GM18526 (cell line): ENCODE measurements around the gene GALNT18.

ENCODE experiments used
- POLR2A ChIP-seq: IDR thresholded peaks from 3 replicates; pipeline ENCODE4 v1.6.1; 2011; ENCODE audit not compliant: insufficient read length; ENCODE audit errors: extremely low read depth

The GALNT18 gene

DNA sequence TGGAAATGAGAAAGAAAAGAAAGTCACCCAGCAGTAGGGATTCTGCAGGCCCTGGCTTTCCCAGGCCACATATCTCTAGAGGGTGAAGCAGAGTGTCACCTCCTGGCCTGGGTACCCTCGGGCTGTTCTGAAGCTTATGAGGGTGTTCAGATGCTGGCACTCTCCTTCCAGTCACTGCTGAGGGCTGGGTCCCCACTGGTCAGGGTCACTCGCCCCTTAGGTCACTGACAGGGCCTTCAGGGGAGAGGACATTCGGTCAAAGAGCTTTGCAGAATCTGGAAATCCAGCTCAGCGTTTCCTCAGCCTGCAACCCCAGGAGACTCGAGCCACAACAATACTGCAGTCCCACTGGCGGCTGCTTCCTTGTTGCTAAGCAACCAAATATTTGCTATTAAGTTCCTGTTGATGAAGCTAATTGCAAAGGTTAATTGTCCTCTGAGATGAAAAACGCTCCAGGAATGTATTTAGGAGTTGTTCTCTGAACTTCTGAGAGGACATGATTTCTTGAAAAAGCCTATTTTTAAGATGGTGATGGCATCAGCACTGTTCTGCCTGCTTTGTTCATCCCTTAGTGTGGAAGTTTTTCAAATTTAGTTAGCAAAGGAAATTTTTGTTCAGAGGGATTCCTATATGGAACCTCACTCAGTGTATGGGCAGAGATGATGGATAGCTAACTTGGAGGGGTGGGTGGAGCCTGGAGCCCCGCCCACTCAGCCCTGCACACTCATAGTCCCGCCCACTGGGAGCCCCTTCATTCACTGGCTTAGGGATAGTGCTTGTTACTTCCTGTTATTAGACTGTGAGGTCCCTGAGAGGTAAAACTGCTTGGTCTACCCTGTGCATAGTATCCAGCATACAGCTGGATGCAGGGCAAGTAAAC, 378.0 kb downstream of the GALNT18 start:
- TF ChIP-seq POLR2A = no peak

DNA sequence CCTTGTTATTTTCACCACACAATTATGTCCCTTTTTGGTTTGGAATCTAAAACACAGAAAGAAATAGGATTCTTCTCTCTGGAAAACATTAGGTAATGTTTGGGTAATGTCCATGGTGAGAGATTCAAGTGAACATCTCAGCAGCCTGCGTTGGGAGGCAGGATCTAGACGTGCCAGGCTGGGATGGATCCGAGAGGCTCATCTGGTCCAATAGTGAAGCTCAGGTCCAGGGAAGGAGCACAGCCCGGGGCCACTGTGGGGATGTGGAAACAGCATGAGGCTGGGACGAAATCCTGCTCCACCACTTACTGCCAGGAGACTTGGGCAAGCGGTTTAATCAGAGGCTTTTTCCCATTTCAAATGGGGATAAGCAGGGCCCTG, 378.6 kb downstream of the GALNT18 start:
- TF ChIP-seq POLR2A = no peak

DNA sequence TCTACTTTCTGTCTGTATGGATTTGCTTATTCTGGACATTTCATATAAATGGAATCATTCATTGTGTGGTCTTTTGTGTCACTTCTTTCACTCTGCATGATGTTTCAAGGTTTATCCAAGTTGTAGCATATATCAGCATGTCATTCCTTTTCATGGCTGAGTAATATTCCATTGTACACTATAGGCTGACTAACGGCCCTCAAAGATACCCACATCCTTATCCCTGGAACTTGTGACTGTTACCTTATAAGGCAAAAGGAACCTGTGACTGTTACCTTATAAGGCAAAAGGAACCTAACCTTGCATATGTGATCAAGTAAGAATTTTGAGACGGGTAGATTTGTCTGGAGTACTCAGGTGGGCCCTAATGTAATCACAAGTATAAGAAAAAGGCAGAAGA, 380.5 kb downstream of the GALNT18 start:
- TF ChIP-seq POLR2A = no peak

DNA sequence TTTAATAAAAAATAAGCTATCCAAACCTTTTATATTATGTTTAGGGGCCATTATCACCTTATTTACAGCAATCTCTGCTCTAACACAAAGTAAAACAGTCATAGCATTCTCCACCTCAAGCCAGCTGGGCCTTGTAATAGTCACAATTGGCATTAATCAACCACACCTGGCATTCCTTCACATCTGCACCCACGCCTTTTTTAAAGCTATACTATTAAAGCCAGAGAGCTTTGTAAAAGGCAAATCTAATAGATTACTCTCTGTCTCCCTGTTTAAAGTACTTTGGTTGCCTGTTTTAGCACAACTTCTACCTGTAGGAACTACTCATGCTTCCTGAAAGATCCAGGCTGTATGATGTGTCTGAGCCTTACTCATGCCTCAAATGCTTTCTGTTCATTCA, 381.8 kb downstream of the GALNT18 start:
- no peak for TF ChIP-seq POLR2A

DNA sequence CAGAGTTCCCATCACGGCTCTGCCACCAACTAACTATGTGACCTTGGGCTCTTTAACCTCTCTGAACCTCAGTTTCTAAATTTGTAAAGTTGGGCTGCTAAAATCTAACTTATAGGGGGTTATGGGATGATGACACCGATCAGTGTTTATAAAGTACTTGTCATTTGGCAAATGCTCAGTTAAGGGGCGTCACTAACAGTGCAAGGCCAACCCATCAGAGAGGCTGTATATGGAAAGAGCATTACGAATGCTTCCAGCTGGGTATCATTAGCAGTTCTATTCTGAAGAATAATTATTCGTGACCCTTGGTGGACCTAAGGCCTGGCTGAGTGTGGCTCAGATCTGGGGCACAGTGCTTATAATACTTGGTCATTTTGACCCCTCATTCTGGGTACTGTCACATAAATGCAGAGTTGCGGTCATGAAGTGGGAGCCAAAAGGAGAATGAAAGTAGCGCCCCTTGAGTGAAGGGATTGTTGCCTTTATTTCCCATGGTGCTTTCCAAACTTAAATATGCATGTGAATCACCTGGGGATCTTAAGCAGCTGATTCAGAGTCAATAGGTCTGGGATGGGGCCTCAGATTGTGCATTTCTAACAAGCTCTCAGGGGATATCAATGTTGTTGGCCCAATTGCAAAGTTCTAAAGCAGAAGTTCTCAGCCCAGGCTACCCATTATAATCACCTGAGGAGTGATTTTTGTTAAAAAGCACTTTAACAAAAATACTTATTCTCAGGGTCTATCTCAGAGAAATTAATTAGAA, 384.6 kb downstream of the GALNT18 start:
- no peak for TF ChIP-seq POLR2A

DNA sequence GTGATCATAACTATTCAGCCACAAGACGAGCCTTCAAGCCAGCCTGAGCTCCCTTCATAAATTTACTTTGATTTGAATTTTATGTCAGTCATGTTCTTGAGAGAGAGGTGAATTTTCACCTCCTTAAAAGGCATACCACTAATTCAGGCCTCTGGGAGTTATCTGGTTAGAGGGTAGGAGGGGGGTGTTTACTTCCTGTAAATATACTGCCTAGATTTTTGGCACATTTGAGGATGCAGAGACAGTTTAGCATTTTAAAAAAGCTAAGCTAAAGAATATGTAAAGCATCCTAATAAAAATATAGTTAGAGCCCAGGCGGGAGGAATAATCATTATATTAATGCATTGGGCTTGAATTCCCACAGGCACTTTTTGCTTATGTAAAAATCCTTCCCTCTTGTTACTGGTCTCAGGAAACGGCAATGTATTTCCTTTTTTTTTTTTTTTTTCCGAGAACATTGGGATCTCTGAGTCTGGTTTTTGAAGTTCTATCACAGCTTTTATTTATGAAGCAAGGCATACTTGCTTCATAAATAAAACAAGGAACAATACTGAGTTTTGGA, 385.2 kb downstream of the GALNT18 start:
- no peak for TF ChIP-seq POLR2A

DNA sequence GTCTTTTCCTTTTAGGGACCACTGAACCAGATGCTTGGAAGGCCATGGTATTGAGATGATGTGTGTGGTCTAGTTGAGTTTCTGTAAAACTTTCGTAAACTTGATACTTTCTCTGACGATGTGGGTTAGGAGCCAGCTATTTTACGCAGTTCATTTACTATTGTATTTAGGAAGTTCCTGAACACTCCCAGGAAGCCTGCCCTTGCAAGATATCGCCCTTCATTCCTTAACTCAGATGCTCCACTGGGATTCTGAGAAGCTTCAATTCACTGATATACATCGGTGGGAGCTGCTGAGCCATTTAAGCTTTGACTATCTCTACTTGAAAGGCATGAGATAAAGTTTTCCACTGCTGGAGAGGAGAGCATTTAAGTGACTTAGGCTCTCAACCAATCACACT, 390.0 kb downstream of the GALNT18 start:
- TF ChIP-seq POLR2A = no peak

DNA sequence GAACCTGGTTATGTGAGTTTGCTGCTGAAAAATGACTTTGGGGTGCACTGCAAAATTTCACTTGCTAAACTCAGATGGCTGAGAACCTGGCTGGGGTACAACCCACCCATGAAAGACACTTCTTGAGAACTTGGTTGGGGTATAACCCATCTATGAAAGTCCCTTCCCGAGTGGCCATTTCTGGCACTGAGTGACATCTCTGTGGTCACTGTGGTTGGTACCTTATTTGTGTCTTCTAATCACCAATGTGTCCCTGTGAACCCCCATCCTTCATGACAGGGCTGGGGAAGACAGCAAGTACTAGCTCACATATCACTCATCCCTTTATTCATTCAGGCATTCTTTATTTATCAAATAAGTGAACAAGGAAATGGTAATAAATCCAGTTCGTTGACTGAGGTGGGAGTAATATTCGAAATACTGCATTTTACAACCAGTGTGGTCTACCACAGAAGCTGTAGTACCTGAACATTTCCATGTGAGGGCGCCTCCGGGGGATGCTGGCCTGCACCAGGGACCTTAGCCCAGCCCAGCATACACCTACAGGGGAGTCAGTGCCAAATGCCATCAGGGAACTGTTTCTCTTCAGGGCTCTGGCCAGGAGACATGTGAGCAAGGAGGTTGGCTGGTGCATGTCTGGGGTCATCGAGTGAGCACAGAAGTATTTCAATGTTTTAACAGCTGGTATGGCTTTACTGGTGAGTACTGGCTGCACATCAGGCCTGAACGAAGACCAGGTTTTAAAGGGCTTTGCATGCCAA, 390.8 kb downstream of the GALNT18 start:
- no peak for TF ChIP-seq POLR2A

DNA sequence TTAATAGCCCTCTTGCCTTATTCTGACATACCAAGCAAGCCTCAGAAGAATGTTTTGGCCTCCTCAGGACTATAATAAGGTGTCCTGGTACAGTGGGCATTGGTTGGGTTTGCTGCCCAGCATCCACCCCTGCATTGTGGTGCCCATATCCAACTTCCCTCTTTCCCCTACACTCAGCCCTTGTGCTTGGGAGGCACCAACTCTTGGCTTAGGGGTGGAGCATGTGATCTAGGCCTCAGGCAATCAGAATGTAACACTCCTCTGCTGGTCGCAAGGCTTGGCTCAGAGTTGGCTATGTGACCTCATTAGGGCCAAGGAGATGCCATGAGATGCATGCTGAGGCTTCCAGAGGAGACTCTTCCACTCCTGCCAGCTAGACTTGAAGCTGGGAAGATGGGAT, 391.7 kb downstream of the GALNT18 start:
- TF ChIP-seq POLR2A = no peak

DNA sequence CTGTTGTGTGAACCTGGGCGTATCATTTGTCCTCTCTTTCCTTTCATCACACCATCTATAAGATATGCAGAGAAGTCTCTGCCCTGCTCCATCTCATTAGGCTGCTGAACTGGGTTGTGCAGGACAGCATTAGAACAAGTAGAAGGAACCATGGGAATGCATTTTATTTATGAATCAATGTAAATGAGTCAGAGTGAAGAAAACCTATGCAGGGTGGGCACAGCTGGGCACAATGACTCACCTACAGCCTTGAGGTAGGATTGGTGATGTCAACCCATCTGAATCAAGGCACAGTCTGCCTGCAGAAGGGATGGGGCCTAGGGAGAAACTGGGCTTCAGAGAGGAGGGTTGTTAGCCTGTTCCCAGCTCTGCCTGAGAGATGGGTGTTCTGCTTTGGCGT, 392.2 kb downstream of the GALNT18 start:
- TF ChIP-seq POLR2A = no peak

DNA sequence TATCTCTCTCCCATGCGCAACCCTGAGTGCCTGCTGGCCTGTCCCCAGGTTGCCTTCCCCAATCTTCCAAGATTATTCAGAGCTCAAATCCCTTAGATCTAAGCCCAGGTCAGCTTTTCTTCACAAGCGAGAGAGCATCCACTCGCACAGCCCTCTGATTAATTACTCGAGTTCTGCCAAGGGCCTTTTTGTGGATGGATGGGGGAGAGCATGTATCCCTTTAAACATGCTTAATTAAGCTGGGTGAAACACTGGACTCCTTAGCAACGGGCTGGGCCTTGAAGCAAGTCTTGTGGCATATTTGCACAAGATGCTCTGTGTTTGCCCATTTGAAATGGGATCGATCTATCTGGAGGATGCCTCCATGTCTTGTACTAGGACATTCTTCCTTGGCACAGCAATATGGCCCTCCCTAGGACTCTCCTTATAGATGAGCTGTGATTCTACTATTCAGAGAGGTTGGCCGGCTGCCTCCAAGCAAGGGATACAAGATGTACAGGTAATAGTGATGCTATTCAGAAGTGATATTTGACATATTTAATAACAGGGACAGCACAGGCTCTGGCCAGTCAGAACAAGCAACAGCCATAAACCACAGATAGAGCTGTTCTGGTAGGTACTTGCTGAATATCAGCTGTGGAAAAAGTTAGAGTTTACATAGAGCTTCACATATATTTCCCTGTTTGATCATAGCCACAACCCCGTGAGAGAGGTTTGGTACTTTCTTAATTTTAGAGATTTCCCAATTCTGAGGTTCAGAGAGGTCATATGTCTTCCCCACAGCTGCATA, 394.3 kb downstream of the GALNT18 start:
- TF ChIP-seq POLR2A = no peak
